Endodermal cell (in vitro differentiated cells): Measurements from ENCODE around the gene EEA1. TPM values are rescaled to one million over a fixed set of nuclear protein-coding genes. Genes with fewer than 3 reads are reported as not detected.

Experiments
- DNase-seq: peaks from one replicate; pipeline ENCODE4 v3.0.0-alpha.2; 2017
- H3K27ac ChIP-seq: 2 replicates; pipeline ENCODE4 v1.5.1; 2013; ENCODE audit warnings: mild to moderate bottlenecking, low read depth, low read length, moderate library complexity
- H3K27me3 ChIP-seq: 2 replicates; pipeline ENCODE4 v1.6.1; 2013; ENCODE audit warnings: mild to moderate bottlenecking, low read length, moderate library complexity; ENCODE audit not compliant: insufficient read depth, control insufficient read depth, poor library complexity, severe bottlenecking
- H3K36me3 ChIP-seq: 2 replicates; pipeline ENCODE4 v1.7.0; 2013; ENCODE audit warnings: mild to moderate bottlenecking, low read length, moderate library complexity; ENCODE audit not compliant: control insufficient read depth, insufficient read depth
- H3K4me1 ChIP-seq: one replicate; pipeline ENCODE4 v1.7.0; 2013; ENCODE audit warnings: low read length; ENCODE audit not compliant: control insufficient read depth, insufficient read depth
- H3K4me3 ChIP-seq: 2 replicates; pipeline ENCODE4 v1.5.1; 2013; ENCODE audit warnings: mild to moderate bottlenecking, low read length, moderate library complexity
- H3K9ac ChIP-seq: 2 replicates; pipeline ENCODE4 v1.6.1; 2013; ENCODE audit warnings: mild to moderate bottlenecking, low read length, moderate library complexity; ENCODE audit not compliant: poor library complexity, severe bottlenecking; ENCODE audit errors: extremely low read depth
- H3K9me3 ChIP-seq: 2 replicates; pipeline ENCODE4 v1.6.1; 2013; ENCODE audit warnings: mild to moderate bottlenecking, low read length, moderate library complexity; ENCODE audit not compliant: control insufficient read depth
- H3K27ac Mint-ChIP-seq: 2 replicates; pipeline ENCODE4 v1.8.0; 2020; ENCODE audit warnings: mixed read lengths
- H3K27me3 Mint-ChIP-seq: 2 replicates; pipeline ENCODE4 v1.8.0; 2021; ENCODE audit warnings: mild to moderate bottlenecking, mixed read lengths; ENCODE audit not compliant: insufficient read depth
- H3K36me3 Mint-ChIP-seq: 2 replicates; pipeline ENCODE4 v1.8.0; 2020; ENCODE audit warnings: low read depth, mixed read lengths
- H3K4me1 Mint-ChIP-seq: 2 replicates; pipeline ENCODE4 v1.8.0; 2020; ENCODE audit warnings: mixed read lengths
- H3K4me3 Mint-ChIP-seq: 2 replicates; pipeline ENCODE4 v1.8.0; 2020; ENCODE audit warnings: mild to moderate bottlenecking, moderate library complexity, mixed read lengths
- H3K9me3 Mint-ChIP-seq: 2 replicates; pipeline ENCODE4 v1.8.0; 2020; ENCODE audit warnings: mild to moderate bottlenecking, mixed read lengths
- WGBS, 2 experiments: methylation state at CpG; one replicate each; pipeline versions ENCODE4 v1.1.5 to v1.1.7; 2013; ENCODE audit warnings: missing lambda C conversion rate in 2 of 2, mixed read lengths in 1 of 2; ENCODE audit not compliant: insufficient coverage in 1 of 2, insufficient read length in 1 of 2; 5-methylcytosine and 5-hydroxymethylcytosine counted together
- total RNA-seq, 2 donors: library from RNA; stranded (reverse); fragmentation: NEBNext Ultra II Directional in 1 of 2; extraction: Animal tissue kit (Norgen Biotek cat#: 25700) in 1 of 2; gene quantifications; 2 replicates in 1 of 2; 3 replicates in 1 of 2; pipeline ENCODE4 v1.2.1, GENCODE V29; 2021
- TF ChIP-seq, protein P1 (sequence below): fragments of 200-600 bp; sonication (generic); conservative IDR thresholded peaks from 2 replicates; pipeline ENCODE4 v1.5.0; 2021; ENCODE audit warnings: antibody characterized with exemption, mild to moderate bottlenecking

Gene EEA1
- total RNA-seq, 2 donors from 2014 or later: 28.2 to 32.5 TPM

DNA sequence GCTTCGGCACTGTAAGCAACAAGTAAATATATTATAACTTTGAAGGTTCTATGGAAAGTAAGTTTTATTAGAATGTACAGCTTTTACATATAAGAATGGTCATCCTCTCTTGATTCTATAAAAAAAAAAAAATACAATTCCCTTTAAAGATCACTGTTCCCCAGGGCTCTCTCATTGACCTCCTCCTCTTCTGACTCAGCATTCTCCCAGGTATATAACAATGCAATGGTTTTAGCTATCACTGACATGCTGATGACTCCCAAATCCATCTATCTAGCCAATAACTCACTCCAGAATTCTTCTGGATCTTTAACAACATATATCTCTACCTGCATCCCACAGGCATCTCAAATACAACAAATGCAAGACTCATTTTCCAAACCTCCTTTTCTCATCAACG, 62.7 kb downstream of the EEA1 start:
- Histone ChIP-seq H3K9me3 (no peaks in the 10 kb centered on the region), H3K27ac (no peak overlapping the region), H3K4me3 (no peak overlapping the region), H3K9ac (no peak overlapping the region), H3K36me3 (peaks cover 37% of the 10 kb centered on the region), H3K27me3 (no peaks in the 10 kb centered on the region), H3K4me1 (no peaks in the 10 kb centered on the region)
- DNase-seq: no peak
- no peaks in the 10 kb centered on the region for H3K27me3 Mint-ChIP-seq
- TF ChIP-seq, protein P1, sequence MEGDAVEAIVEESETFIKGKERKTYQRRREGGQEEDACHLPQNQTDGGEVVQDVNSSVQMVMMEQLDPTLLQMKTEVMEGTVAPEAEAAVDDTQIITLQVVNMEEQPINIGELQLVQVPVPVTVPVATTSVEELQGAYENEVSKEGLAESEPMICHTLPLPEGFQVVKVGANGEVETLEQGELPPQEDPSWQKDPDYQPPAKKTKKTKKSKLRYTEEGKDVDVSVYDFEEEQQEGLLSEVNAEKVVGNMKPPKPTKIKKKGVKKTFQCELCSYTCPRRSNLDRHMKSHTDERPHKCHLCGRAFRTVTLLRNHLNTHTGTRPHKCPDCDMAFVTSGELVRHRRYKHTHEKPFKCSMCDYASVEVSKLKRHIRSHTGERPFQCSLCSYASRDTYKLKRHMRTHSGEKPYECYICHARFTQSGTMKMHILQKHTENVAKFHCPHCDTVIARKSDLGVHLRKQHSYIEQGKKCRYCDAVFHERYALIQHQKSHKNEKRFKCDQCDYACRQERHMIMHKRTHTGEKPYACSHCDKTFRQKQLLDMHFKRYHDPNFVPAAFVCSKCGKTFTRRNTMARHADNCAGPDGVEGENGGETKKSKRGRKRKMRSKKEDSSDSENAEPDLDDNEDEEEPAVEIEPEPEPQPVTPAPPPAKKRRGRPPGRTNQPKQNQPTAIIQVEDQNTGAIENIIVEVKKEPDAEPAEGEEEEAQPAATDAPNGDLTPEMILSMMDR: no peak
- peaks cover 16% of the 10 kb centered on the region for H3K36me3 Mint-ChIP-seq
- no peak overlapping the region for H3K27ac Mint-ChIP-seq
- peaks cover 6% of the 10 kb centered on the region for H3K4me1 Mint-ChIP-seq
- H3K9me3 Mint-ChIP-seq: no peaks in the 10 kb centered on the region
- no peak overlapping the region for H3K4me3 Mint-ChIP-seq
- WGBS, 2 experiments: 83 to 94% methylated on average over 1 of the region's 2 CpGs

DNA sequence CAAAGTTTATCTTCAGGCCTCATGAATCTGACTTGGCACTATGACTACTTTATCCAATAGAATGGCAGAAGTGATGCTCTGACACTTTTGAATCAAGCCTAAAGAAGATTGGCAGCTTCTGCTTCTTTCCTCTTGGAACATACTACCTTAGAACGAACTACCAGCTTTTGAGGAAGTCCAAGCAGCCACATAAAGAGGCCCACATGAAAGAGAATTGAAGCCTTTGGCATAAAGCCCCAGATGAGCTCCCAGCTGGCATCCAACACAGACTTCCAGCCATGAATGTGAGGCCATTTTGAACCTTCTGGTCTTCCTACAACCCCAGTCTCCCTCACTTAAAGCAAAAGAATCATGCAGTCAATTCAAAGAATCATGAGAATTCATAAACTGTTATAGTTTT, 65.8 kb downstream of the EEA1 start:
- Mint-ChIP-seq H3K4me1 (peaks cover 3% of the 10 kb centered on the region), H3K9me3 (no peaks in the 10 kb centered on the region), H3K27ac (no peak overlapping the region), H3K4me3 (no peak overlapping the region), H3K36me3 (peaks cover 23% of the 10 kb centered on the region), H3K27me3 (no peaks in the 10 kb centered on the region)
- Histone ChIP-seq H3K36me3 (peaks cover 63% of the 10 kb centered on the region), H3K27me3 (no peaks in the 10 kb centered on the region), H3K9ac (no peak overlapping the region), H3K4me3 (no peak overlapping the region), H3K4me1 (no peaks in the 10 kb centered on the region), H3K27ac (no peak overlapping the region), H3K9me3 (no peaks in the 10 kb centered on the region)
- 80 to 100% methylated on average over 1 of the region's 1 CpG for WGBS, 2 experiments
- TF ChIP-seq, protein P1: no peak
- no peak for DNase-seq

DNA sequence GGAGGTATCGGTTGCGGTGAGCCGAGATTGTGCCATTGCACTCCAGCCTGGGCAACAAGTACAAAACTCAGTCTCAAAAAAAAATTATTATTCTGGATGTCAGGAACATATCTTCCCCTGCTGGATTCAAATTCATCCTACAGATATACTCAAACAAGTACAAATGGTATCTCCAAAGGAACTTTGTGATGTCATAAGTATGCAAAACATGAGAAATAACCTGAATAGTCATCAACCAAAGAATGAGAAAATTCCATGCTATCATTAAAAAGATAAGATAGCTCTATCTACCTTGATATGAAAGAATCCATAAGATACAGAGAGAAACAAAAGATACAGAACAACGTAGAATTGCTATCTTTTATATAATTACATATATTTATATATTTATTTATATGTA, 67.7 kb downstream of the EEA1 start:
- TF ChIP-seq, protein P1: no peak
- no peaks in the 10 kb centered on the region for H3K9me3 Mint-ChIP-seq

More for the DNA sequence above, 67.7 kb downstream of the EEA1 start:
- no peak overlapping the region for H3K27ac Mint-ChIP-seq
- H3K9ac ChIP-seq: no peak overlapping the region
- DNase-seq: no peak
- H3K36me3 ChIP-seq: peaks cover 81% of the 10 kb centered on the region
- WGBS, 2 experiments: 88 to 97% methylated on average over 3 of the region's 4 CpGs
- peaks cover 34% of the 10 kb centered on the region for H3K36me3 Mint-ChIP-seq
- no peaks in the 10 kb centered on the region for H3K9me3 ChIP-seq
- no peak overlapping the region for H3K4me3 Mint-ChIP-seq
- no peak overlapping the region for H3K27ac ChIP-seq
- peaks cover 3% of the 10 kb centered on the region for H3K4me1 Mint-ChIP-seq
- no peak overlapping the region for H3K4me3 ChIP-seq
- no peaks in the 10 kb centered on the region for H3K27me3 Mint-ChIP-seq
- H3K27me3 ChIP-seq: no peaks in the 10 kb centered on the region
- H3K4me1 ChIP-seq: no peaks in the 10 kb centered on the region
